CD14-positive monocyte (primary cell): ENCODE measurements around the gene SIX2. TPM values are rescaled to one million over a fixed set of nuclear protein-coding genes. Genes with fewer than 3 reads are reported as not detected.

Experiments
- DNase-seq, 3 donors: peaks; one replicate each; pipeline ENCODE4 v3.0.0-alpha.2; 2011 to 2022
- H2AFZ ChIP-seq: 2 replicates; pipeline ENCODE4 v1.6.0; 2012; ENCODE audit warnings: mild to moderate bottlenecking, low read depth, low read length, inconsistent platforms; ENCODE audit not compliant: insufficient read depth, poor library complexity, severe bottlenecking
- H3K27ac ChIP-seq, 2 donors: 1 replicate in 1 of 2; 2 replicates in 1 of 2; pipeline ENCODE4 v1.5.1; 2012 to 2013; ENCODE audit warnings: low read length in 2 of 2, control low read depth in 1 of 2, inconsistent platforms in 1 of 2, low read depth in 1 of 2, mild to moderate bottlenecking in 1 of 2
- H3K27me3 ChIP-seq, 2 donors: one replicate each; pipeline versions ENCODE4 v1.6.0 to v1.6.1; 2011 to 2013; ENCODE audit warnings: low read length in 2 of 2; ENCODE audit not compliant: control insufficient read depth in 2 of 2, insufficient read depth in 2 of 2
- H3K36me3 ChIP-seq, 2 donors: replicated peaks in 1 of 2; 1 replicate in 1 of 2; 2 replicates in 1 of 2; pipeline versions ENCODE4 v1.5.1 to v1.6.1; 2012 to 2013; ENCODE audit warnings: low read length in 2 of 2, control low read depth in 1 of 2, inconsistent platforms in 1 of 2, mild to moderate bottlenecking in 1 of 2; ENCODE audit not compliant: insufficient read depth in 2 of 2, control insufficient read depth in 1 of 2
- H3K4me1 ChIP-seq, 2 donors: 1 replicate in 1 of 2; 2 replicates in 1 of 2; pipeline versions ENCODE4 v1.5.1 to v1.6.1; 2012 to 2013; ENCODE audit warnings: low read length in 2 of 2, control low read depth in 1 of 2, inconsistent platforms in 1 of 2, mild to moderate bottlenecking in 1 of 2, moderate library complexity in 1 of 2; ENCODE audit not compliant: insufficient read depth in 2 of 2, control insufficient read depth in 1 of 2
- H3K4me2 ChIP-seq: replicated peaks from 2 replicates; pipeline ENCODE3; 2012; ENCODE audit warnings: low read length, moderate library complexity, mild to moderate bottlenecking; ENCODE audit not compliant: poor library complexity, severe bottlenecking; ENCODE audit errors: extremely low read depth
- H3K4me3 ChIP-seq, 3 experiments: fragments of 200-600 bp in 1 of 3; sonication (generic) in 1 of 3; replicated peaks in 1 of 3; 1 replicate in 2 of 3; 2 replicates in 1 of 3; pipeline ENCODE4 v1.5.1; 2011 to 2013; ENCODE audit warnings: low read length in 3 of 3, mild to moderate bottlenecking in 3 of 3, control low read depth in 2 of 3, low read depth in 2 of 3, inconsistent platforms in 1 of 3, moderate library complexity in 1 of 3
- H3K79me2 ChIP-seq: 2 replicates; pipeline ENCODE4 v1.6.0; 2012; ENCODE audit warnings: mild to moderate bottlenecking, control low read depth, inconsistent platforms, low read length, moderate library complexity; ENCODE audit not compliant: insufficient read depth
- H3K9ac ChIP-seq: 2 replicates; pipeline ENCODE4 v1.6.0; 2017; ENCODE audit warnings: low read length, mild to moderate bottlenecking; ENCODE audit not compliant: insufficient read depth, poor library complexity, severe bottlenecking
- H3K9me3 ChIP-seq, 2 donors: replicated peaks in 1 of 2; 1 replicate in 1 of 2; 2 replicates in 1 of 2; pipeline versions ENCODE4 v1.5.1 to v1.6.1; 2012 to 2013; ENCODE audit warnings: low read length in 2 of 2, control low read depth in 1 of 2; ENCODE audit not compliant: control insufficient read depth in 1 of 2, insufficient read depth in 1 of 2
- H4K20me1 ChIP-seq: 2 replicates; pipeline ENCODE4 v1.6.0; 2012; ENCODE audit warnings: mild to moderate bottlenecking, low read length, control low read depth, moderate library complexity; ENCODE audit not compliant: insufficient read depth
- H3K27ac Mint-ChIP-seq, 7 donors: one replicate each; pipeline ENCODE4 v1.8.0; 2020; ENCODE audit warnings: mild to moderate bottlenecking in 7 of 7, mixed read lengths in 7 of 7, moderate library complexity in 6 of 7, inconsistent platforms in 2 of 7
- H3K27me3 Mint-ChIP-seq, 3 donors: one replicate each; pipeline ENCODE4 v1.8.0; 2021 to 2022; ENCODE audit warnings: low read depth in 3 of 3, mild to moderate bottlenecking in 3 of 3, mixed read lengths in 3 of 3, moderate library complexity in 3 of 3, inconsistent platforms in 1 of 3
- H3K36me3 Mint-ChIP-seq, 2 donors: one replicate each; pipeline ENCODE4 v1.8.0; 2020; ENCODE audit warnings: mixed read lengths in 2 of 2, inconsistent platforms in 1 of 2, mild to moderate bottlenecking in 1 of 2
- H3K4me1 Mint-ChIP-seq: one replicate; pipeline ENCODE4 v1.8.0; 2020; ENCODE audit warnings: mild to moderate bottlenecking, mixed read lengths
- H3K4me3 Mint-ChIP-seq, 2 donors: one replicate each; pipeline ENCODE4 v1.8.0; 2020; ENCODE audit warnings: mild to moderate bottlenecking in 2 of 2, mixed read lengths in 2 of 2, moderate library complexity in 1 of 2
- H3K9me3 Mint-ChIP-seq, 7 donors: one replicate each; pipeline ENCODE4 v1.8.0; 2020 to 2022; ENCODE audit warnings: mixed read lengths in 7 of 7, mild to moderate bottlenecking in 6 of 7, moderate library complexity in 6 of 7, inconsistent platforms in 2 of 7
- WGBS: methylation state at CpG from one replicate; pipeline ENCODE4 v1.1.5; 2013; ENCODE audit warnings: missing lambda C conversion rate; ENCODE audit not compliant: insufficient coverage; 5-methylcytosine and 5-hydroxymethylcytosine counted together
- intact Hi-C, 2 donors: fragments of 100-400 bp; cut with micrococcal nuclease; formaldehyde crosslinking; loops; one replicate each; pipeline versions ENCODE4 v1.15.0 to v1.15.1; 2023
- polyA plus RNA-seq, 3 donors: library from polyadenylated mRNA; depleted of rRNA in 1 of 3; unstranded in 2 of 3; stranded (reverse) in 1 of 3; fragments of 300-500 nt in 2 of 3; fragments of >200 nt in 1 of 3; fragmentation: Illumina TruSeq in 2 of 3; gene quantifications; 1 replicate in 2 of 3; 2 replicates in 1 of 3; pipeline ENCODE4 v1.2.3, GENCODE V29; 2012 to 2021
- TF ChIP-seq, protein P1 (sequence below): fragments of 200-600 bp; IDR thresholded peaks from one replicate; pipeline ENCODE4 v1.8.0; 2022; ENCODE audit warnings: antibody characterized with exemption, mild to moderate bottlenecking

Gene SIX2
- polyA plus RNA-seq, 3 donors, result not detected

DNA sequence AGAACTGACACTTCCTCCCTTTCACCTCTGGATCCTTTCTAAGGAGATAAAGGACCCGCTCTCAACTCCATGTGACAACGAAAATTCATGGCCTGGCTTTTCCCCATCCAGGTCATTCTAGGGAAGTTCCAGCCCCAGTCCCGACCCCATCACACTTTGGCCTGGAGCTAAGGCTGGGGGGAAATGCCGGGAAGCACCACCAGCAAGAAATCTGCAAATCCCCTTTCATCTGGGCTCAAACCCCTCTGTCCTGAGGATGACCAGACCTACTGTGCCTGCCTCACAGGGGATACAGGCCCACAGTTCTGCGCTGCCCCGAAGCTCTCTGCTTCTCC, 1.3 kb downstream of the SIX2 start:
- Histone ChIP-seq H3K9me3 (peaks cover 3 to 75% of the 10 kb centered on the region in 2 donors), H3K9ac (no peak overlapping the region), H2AFZ (peak overlapping the region; percentile 73), H3K79me2 (no peaks in the 10 kb centered on the region), H3K4me2 (peak overlapping the region; percentile 77), H3K4me1 (peaks cover 24 to 39% of the 10 kb centered on the region in 2 donors), H4K20me1 (no peaks in the 10 kb centered on the region), H3K36me3 (no peaks in the 10 kb centered on the region), H3K4me3 (peak overlapping the region in 1 of 3 experiments; percentile 73), H3K27me3 (peaks cover 90 to 97% of the 10 kb centered on the region in 2 donors), H3K27ac (no peak overlapping the region)
- peaks cover 96 to 99% (median 96%) of the 10 kb centered on the region in 3 donors for H3K27me3 Mint-ChIP-seq
- peaks cover 43% of the 10 kb centered on the region for H3K4me1 Mint-ChIP-seq
- intact Hi-C loops, result no loop called here
- TF ChIP-seq, protein P1, sequence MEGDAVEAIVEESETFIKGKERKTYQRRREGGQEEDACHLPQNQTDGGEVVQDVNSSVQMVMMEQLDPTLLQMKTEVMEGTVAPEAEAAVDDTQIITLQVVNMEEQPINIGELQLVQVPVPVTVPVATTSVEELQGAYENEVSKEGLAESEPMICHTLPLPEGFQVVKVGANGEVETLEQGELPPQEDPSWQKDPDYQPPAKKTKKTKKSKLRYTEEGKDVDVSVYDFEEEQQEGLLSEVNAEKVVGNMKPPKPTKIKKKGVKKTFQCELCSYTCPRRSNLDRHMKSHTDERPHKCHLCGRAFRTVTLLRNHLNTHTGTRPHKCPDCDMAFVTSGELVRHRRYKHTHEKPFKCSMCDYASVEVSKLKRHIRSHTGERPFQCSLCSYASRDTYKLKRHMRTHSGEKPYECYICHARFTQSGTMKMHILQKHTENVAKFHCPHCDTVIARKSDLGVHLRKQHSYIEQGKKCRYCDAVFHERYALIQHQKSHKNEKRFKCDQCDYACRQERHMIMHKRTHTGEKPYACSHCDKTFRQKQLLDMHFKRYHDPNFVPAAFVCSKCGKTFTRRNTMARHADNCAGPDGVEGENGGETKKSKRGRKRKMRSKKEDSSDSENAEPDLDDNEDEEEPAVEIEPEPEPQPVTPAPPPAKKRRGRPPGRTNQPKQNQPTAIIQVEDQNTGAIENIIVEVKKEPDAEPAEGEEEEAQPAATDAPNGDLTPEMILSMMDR, result no peak
- H3K9me3 Mint-ChIP-seq, result peaks cover 0 to 44% (median 15%) of the 10 kb centered on the region in 7 donors
- no peak overlapping the region for H3K27ac Mint-ChIP-seq
- no peak for DNase-seq
- peaks cover 3 to 6% of the 10 kb centered on the region in 2 donors for H3K36me3 Mint-ChIP-seq
- H3K4me3 Mint-ChIP-seq, result peak overlapping the region in 1 of 2 donors; percentile 94
- WGBS, result 4% methylated on average over 6 of the region's 6 CpGs

DNA sequence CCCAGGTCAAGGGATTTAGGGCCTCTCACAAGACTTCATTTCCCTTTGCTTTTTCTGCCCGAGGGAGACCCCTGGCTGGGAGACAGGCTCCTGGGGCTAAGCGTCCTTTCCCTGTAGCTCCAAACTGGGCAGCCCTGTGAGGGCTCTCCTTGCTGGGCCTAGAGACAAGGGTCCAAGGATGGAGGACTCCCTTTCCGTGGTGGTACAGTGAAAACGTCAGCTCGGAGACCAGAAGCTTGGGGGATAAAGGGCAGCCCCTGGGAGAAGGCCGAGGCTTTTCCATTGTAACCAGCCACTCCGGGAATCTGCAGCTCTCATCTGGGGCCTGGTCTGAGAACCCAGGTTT, 2.3 kb downstream of the SIX2 start:
- peaks cover 90 to 97% of the 10 kb centered on the region in 2 donors for H3K27me3 ChIP-seq
- no peak overlapping the region for H3K9ac ChIP-seq
- no peak overlapping the region for H3K4me3 ChIP-seq
- peaks cover 24 to 39% of the 10 kb centered on the region in 2 donors for H3K4me1 ChIP-seq
- intact Hi-C loops, result no loop called here
- H3K9me3 ChIP-seq, result peaks cover 3 to 70% of the 10 kb centered on the region in 2 donors
- H3K9me3 Mint-ChIP-seq, result peaks cover 0 to 41% (median 15%) of the 10 kb centered on the region in 7 donors
- peaks cover 94 to 99% (median 95%) of the 10 kb centered on the region in 3 donors for H3K27me3 Mint-ChIP-seq
- TF ChIP-seq, protein P1, result no peak
- peaks cover 3 to 11% of the 10 kb centered on the region in 2 donors for H3K36me3 Mint-ChIP-seq
- no peak overlapping the region for H2AFZ ChIP-seq
- no peak overlapping the region for H3K27ac Mint-ChIP-seq
- H3K4me1 Mint-ChIP-seq, result peaks cover 42% of the 10 kb centered on the region
- WGBS, result 82% methylated on average over 6 of the region's 7 CpGs
- no peaks in the 10 kb centered on the region for H3K79me2 ChIP-seq
- no peak for DNase-seq
- no peaks in the 10 kb centered on the region for H3K36me3 ChIP-seq
- H3K4me3 Mint-ChIP-seq, result peak overlapping the region in 1 of 2 donors; percentile 94
- no peak overlapping the region for H3K27ac ChIP-seq
- no peak overlapping the region for H3K4me2 ChIP-seq
- H4K20me1 ChIP-seq, result no peaks in the 10 kb centered on the region
